RPMI8226 (cell line): ENCODE measurements around the gene TUBGCP3.

Source experiments
- DNase-seq: peaks from one replicate; pipeline ENCODE4 v3.0.0-alpha.2; 2015

Gene TUBGCP3

GRCh38 chr13:112473818-112474217 is 114.1 kb downstream of the TUBGCP3 start:
- no peak for DNase-seq

GRCh38 chr13:112469071-112469745 is 118.7 kb downstream of the TUBGCP3 start:
- DNase-seq, result no peak

GRCh38 chr13:112468069-112468468 is 119.9 kb downstream of the TUBGCP3 start:
- DNase-seq, result no peak

GRCh38 chr13:112467236-112467635 is 120.7 kb downstream of the TUBGCP3 start:
- no peak for DNase-seq

GRCh38 chr13:112466132-112467058 is 121.6 kb downstream of the TUBGCP3 start:
- DNase-seq, result no peak

GRCh38 chr13:112465251-112466131 is 122.5 kb downstream of the TUBGCP3 start:
- DNase-seq, result no peak

GRCh38 chr13:112464720-112465119 is 123.2 kb downstream of the TUBGCP3 start:
- no peak for DNase-seq

- no peak for DNase-seq
These were observed 125.5 kb downstream of the TUBGCP3 start for GRCh38 chr13:112462408-112462807.

GRCh38 chr13:112457485-112457884 is 130.5 kb downstream of the TUBGCP3 start:
- peak; percentile 25 for DNase-seq

GRCh38 chr13:112457081-112457480 is 130.9 kb downstream of the TUBGCP3 start:
- DNase-seq, result no peak

- DNase-seq, result no peak
These were observed 131.6 kb downstream of the TUBGCP3 start for GRCh38 chr13:112456138-112457056.

- DNase-seq, result no peak
These were observed 132.4 kb downstream of the TUBGCP3 start for GRCh38 chr13:112455476-112456059.

GRCh38 chr13:112454648-112455334 is 133.2 kb downstream of the TUBGCP3 start:
- no peak for DNase-seq

GRCh38 chr13:112453874-112454647 is 133.9 kb downstream of the TUBGCP3 start:
- DNase-seq, result no peak

- DNase-seq, result no peak
These were observed 134.6 kb downstream of the TUBGCP3 start for GRCh38 chr13:112453207-112453829.

GRCh38 chr13:112452380-112453206 is 135.4 kb downstream of the TUBGCP3 start:
- no peak for DNase-seq

- no peak for DNase-seq
These were observed 136.2 kb downstream of the TUBGCP3 start for GRCh38 chr13:112451512-112452379.

GRCh38 chr13:112450904-112451240 is 137.1 kb downstream of the TUBGCP3 start:
- DNase-seq, result no peak
